HG03095 (cell line): ENCODE data around the gene VPS13A.

ENCODE experiments used
- ATAC-seq: cut with Tn5 transposase; IDR thresholded peaks from one replicate; pipeline ENCODE4 v1.9.1; 2021; ENCODE audit warnings: moderate library complexity; ENCODE audit not compliant: unreplicated experiment

The VPS13A gene

GRCh38 chr9:77177143-77177893 lies at the start of gene VPS13A:
VPS13A (plus strand) TSS chr9:77177534; CDS start chr9:77177705, 171 bp downstream.
- ATAC-seq, result peak; percentile 78

DNA sequence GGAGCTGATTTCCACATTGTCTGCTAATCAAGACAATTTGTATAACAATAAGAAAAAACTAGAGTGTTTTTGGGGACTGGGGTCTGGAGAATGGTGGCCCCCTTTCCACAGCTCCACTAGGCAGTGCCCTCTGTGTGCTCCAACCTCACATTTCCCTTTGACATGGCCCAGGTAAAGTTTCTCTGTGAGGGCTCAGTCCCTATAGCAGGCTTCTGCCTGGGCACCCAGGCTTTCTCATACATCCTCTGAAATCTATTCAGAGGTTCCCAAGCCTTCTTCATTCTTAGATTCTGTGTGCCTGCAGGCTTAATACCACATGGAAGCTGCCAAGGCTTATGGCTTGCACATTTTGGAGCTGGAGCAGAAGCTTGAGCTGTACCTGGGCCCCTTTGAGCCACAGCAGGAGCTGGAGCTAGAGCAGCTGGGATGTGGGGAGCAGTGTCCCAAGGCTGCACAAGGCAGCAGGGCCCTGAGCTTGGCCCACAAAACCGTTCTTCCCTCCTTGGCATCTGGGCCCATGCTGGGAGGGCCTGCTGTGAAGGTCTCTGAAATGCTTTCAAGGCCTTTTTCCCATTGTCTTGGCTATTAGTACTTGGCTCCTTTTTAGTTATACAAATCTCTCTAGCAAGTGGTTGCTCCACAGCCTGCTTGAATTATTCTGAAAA lies 49.1 kb upstream of the VPS13A start:
- no peak for ATAC-seq

- no peak for ATAC-seq
These were observed 45.9 kb upstream of the VPS13A start for GRCh38 chr9:77131399-77131798.

DNA sequence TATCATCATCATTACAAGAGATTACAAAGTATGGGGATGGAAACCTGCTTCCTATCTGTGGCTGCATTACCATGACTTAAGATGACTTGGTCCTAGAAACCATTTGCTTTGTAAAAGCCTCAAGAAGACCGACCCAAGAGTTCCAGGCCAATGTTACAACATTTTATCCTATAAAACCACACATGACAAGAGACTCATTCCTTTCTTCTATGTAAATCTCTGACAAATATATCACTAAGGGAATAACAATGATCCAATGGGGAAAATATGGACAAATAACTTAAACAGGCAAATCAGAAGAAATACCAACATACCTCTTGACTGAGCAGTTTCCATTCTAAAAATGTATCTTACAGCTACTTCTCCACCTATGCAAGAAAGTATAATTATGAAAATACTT lies 44.3 kb upstream of the VPS13A start:
- ATAC-seq, result no peak

GRCh38 chr9:77142366-77142765 lies 35.0 kb upstream of the VPS13A start:
- no peak for ATAC-seq

- no peak for ATAC-seq
These were observed 27.5 kb upstream of the VPS13A start for GRCh38 chr9:77149879-77150278.

GRCh38 chr9:77152289-77152688 lies 25.0 kb upstream of the VPS13A start:
- ATAC-seq, result no peak

DNA sequence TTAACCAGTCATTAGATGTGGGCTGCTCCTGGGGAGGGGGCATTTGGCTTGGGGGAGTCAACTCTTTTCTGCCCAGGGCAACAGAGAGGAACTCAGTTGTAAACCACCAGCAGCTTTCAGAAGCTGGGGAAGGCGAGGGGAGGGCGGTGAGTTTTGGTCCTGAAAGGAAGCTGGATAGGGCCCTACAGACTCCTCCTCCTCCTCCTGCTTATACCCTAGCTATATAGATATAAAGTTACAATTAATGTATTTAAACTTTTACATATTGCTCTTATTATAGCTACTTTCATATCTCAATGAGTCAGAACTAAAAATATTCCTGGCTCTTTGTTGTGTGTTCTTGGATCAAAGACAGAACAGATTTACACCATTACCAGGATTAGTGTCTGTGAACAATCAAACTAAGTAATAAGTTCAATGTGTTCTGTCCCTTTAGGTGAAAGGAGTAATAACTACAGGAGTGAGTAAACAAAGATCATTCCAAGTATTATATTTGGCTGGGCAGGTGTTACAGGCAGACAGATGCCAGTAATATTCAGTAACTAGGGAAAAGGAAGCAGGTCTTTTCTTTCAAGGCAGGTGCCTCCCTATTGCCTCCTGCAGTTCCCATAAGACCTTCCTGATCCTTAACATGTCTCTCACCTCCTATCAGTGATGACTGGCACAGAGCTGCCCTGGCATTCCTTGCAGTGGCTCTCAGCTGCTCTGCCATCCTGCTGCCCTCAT lies 20.5 kb upstream of the VPS13A start:
- ATAC-seq, result no peak

GRCh38 chr9:77158772-77159513 lies 18.4 kb upstream of the VPS13A start:
- ATAC-seq, result no peak

- no peak for ATAC-seq
These were observed 16.1 kb upstream of the VPS13A start for GRCh38 chr9:77161191-77161590.

DNA sequence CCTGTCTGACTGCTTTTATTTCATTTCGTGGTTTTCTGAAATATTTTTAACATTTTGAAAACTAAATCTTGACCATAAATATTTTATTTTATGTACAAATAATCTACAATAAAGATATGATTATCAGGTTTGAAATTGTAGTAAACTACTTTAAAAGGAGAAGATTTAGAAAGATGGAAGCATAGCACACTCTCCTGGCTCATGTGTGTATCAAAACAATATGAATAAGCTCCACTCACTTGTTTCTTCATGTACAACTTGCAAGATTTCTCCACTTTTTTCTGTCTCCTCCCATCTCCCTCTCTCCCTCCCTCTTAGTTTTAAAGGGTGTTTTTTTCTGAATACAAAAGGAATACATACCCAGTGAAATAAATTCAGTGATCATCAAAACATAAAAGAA lies 15.4 kb upstream of the VPS13A start:
- ATAC-seq, result no peak

DNA sequence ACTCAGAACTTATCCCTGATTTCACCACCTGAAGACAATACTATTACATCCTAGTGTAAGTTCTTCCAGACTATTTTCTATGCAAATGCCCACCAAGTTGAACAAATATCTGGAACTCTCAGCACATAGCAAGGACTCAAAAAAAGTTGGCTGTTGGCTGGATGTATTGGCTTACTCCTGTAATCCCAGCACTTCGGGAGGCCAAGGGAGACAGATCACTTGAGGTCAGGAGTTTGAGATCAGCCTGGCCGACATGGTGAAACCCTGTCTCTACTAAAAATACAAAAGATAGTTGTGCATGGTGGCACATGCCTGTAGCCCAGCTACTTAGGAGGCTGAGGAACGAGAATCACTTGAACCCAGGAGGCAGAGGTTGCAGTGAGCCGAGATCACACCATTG lies 15.0 kb upstream of the VPS13A start:
- no peak for ATAC-seq

DNA sequence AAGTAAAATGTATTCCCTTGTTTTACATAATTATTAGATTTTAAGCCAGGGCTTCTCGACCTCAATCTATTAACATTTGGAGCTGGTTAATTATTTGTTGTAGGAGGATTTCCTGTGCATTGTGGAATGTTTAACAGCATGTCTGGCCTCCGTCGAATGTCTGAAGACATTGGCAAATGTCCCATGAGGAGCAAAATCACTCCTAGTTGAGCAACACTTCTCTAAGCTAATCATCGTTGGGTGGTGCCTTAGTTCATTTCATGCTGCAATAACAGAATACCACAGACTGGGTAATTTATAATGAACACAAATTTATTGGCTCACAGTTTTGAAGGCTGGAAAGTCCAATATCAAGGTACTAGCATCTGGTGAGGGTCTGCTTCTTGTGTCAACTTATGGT lies 13.4 kb upstream of the VPS13A start:
- no peak for ATAC-seq

DNA sequence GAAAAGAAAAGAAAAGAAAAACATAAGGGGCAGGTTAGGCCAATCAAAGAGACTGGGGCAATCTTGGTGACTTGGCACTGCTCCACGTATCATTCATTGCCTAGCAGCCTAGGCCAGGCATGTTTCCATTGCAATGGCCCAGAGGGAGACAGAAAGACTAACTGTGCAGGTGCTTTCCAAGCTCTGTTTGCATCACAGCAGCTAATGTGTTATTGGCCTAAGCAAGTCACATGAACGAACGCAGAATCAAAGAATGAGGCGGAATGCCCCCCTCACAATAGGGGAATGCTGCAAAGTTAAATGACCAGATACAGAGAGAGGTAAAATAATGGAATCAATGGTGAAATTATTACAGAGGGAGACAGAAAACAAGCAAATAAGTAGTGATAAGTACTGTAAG lies 11.1 kb upstream of the VPS13A start:
- no peak for ATAC-seq

- ATAC-seq, result no peak
These were observed 6.2 kb upstream of the VPS13A start for GRCh38 chr9:77170991-77171699.

DNA sequence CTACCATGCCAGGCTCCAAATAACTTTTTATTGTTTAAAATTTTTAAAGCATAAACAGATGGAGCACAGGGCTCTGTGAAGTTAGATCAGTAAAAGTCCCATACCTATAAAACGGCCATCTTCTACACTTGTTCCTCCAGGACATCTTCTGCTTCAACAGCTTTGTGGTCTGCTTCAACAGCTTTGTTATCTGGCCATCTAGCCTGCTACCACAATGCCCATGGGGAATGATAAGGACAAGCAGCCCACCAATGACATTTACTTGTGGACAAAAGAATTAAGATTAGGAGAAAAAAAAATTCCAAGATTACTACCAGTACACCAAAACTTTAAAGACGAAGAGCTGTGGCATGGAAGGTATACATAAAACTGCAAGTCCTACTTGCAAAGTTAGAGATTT lies 2.2 kb upstream of the VPS13A start:
- ATAC-seq, result no peak

- ATAC-seq, result no peak
These were observed 1.2 kb upstream of the VPS13A start for GRCh38 chr9:77176106-77176505.

GRCh38 chr9:77176686-77177142 lies 620 bp upstream of the VPS13A start:
- no peak for ATAC-seq

GRCh38 chr9:77177894-77178794 lies 810 bp downstream of the VPS13A start:
- ATAC-seq, result peak; percentile 22

DNA sequence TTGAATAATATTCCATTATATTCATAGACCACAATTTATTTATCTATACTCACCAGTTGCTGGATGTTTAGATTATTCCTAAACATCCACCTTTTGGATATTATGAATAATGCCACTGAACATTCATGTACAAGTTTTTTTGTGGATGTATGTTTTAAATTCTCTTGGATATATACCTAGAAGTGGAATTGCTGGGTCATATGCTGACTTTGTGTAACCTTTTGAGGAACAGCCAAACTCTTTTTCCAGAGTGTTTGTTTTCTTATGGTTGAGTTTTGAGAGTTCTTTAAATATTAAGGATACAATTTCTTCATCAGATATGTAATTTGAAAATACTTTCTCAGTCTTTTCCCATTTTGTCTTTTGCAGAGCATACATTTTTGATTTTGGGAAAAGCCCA lies 2.7 kb downstream of the VPS13A start:
- no peak for ATAC-seq
